NCI-H82 treated with DMSO at 0.1 percent for 48 hours (cell line): ENCODE results near the gene CSMD2.
"Not testable (repeated sequence)": the region's sequence is repeated elsewhere in the genome, so short reads cannot be mapped to it uniquely, and the experiment has no call there.

ENCODE experiments used
- DNase-seq: peaks from one replicate; lab custom pipeline; 2025; ENCODE audit not compliant: unreplicated experiment; lab: John Stamatoyannopoulos, UW

Gene CSMD2

GRCh38 chr1:34164771-34165391, at the start of gene CSMD2:
CSMD2 (minus strand) TSS chr1:34165230; CDS start chr1:34165097, 133 bp downstream.
- DNase-seq: peak; percentile 8

DNA sequence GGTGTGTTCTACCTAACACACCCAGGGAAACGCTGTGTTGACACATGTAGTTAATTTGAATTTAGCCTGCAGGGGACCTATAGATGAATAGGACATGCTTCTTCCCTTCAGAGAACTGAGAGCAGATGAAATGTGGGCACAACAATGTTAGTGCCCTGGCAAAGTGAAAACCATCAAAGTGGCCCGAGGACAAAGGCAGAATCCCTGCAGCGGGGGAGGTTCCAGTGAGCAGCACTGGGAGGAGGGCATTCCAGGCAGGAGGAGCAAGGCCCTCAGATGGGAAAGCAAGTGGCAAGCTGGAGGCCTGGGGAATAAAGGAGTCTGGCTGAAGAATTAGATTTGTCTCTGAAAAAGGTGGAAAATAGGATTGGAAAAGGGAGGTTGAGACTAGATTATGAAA, 48.9 kb upstream of the CSMD2 start:
- no peak for DNase-seq

DNA sequence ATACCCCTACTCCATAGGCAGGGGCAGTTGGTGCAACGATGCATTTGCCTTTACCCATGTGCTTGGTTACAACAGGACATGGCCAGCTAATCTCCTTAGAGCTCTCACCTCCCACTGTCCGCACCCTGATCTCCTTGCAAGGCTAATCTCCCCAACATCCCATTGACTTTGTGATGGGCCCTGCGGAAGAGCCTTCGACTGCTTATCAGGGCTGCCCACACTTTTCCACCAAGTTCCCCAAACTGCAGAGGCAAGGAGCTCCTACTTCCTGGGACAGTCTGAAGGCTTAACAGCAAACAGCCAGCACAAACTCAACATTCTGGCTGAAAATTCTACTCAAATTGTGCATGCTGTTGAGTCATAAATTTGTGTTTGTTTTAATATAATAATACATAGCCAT, 47.6 kb upstream of the CSMD2 start:
- DNase-seq: no peak

DNA sequence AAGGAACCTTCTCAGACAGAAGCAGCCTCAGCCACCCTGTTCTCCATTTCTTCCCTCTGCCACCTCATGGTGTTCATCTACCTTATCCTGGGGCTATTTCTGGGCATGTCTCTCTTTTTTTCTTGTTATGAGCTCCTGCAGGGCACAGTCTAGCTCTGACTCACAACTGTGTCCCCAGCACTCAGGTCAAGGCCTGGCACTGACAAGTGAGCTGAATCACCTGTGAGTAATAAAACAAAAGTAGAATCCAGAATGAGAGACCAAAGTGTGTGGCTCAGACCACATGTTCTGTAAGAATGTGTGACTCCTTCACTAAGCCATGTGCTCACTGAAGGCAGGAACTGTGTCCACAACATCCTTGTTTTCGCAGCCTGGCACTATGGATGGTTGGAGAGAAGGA, 34.9 kb upstream of the CSMD2 start:
- DNase-seq: no peak

GRCh38 chr1:34192621-34193020, 27.6 kb upstream of the CSMD2 start:
- DNase-seq: no peak

- DNase-seq: no peak
Measured at GRCh38 chr1:34190692-34191091, 25.7 kb upstream of the CSMD2 start.

DNA sequence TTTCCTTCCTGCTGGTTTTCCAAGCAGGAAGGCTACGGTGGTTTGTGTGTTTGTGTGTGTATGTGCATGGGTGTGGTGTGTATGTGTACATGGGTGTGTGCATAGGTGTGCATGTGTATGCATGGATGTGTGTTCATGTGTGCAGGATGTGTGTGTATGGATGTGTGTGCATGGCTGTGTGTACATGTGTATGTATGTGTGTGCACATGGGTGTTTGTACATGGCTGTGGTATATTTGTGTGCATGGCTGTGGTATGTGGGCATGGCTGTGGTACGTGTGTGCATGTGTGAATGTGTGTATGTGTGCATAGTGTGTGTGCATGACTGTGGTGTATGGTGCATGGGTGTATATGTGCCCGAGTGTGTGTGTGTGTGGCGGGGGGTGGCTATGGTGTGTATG, 24.0 kb upstream of the CSMD2 start:
- DNase-seq: no peak

DNA sequence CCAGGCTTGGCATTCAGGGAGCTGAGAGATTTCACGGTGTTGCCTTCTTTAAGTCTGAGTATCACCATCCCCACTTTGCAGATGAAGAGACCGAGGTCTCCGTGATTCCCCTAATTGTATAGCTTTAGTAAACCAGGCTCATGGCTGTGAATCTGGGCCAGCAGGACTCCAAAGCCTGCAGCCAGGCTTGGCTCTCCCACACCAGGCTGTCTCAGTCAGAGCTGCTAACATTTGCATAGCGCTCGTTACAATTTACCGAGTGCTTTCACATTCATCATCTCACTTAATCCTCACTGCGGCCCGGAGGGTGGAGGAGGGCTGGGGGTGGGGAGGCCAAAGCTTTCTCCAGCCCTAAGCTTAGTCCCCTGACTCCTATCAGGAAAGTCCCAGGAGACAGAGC, 23.4 kb upstream of the CSMD2 start:
- peak; percentile 70 for DNase-seq

DNA sequence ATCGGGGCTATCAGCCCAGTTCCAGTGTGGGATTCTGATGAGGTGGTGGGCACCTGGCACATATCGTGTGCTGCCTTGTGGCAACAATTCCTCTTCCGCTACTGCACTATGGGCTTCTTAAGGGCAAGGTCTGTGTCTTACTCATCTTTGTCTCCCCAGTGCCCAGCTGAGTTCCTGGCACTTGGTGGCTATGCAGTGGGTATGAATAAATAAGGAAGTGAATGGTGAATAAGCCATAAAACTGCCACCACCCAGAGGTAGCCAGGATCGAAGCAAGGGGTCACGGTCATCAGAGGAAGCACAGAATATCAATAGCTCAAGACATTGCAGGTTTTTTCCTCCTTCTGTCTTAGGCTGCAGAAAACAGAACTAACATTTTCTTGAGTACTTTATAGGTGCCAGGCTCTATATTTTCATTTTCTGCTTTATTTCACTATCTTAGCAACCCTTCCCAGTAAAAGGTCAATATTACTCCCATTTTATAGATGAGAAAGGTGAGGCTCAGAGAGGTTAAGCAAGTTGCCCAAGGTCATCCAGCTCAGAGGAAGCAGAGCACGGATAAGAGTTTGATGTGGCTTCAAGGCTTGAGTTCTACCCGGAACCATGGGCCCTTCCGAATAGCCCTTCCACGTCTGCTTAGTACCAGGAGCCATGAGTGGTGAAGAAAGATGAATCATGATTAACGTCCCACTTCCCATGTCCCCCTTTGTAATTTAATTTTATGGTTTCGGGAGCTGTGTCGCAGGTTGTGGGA, 21.9 kb upstream of the CSMD2 start:
- DNase-seq: no peak

DNA sequence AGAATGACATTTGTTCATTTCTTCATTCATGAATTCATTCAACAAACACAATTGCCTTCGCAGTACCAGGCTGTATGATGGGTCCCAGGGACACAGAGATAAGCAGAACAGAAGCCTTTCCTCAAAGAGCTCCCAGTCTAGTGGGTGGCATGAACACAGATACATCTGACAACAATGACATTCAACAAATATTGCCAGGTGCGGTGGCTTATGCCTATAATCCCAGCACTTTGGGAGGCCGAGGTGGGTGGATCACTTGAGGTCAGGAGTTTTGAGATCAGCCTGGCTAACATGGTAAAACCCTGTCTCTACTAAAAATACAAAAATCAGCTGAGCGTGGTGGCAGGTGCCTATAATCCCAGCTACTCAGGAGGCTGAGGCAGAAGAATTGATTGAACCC, 18.4 kb upstream of the CSMD2 start:
- not testable (repeated sequence) for DNase-seq

DNA sequence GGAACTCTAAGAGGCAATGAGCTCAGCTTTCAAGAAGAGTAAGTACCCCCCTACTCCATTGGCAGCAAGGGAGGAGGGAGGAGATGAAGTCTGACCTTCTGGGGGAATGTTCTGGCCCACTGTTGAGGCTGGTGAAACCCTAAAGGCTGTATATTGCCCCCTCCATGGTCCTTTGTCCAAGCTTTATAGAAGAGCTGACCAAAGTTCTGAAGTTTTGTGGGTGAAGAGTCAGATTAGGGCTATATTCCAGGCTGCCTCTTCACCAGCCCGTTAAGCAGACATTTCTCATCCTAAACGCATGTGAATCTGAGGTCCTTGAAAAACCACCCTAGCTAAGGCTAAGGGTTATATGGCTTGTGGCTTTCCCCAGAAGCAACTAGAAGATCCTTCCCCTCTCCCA, 13.0 kb upstream of the CSMD2 start:
- no peak for DNase-seq

- DNase-seq: no peak
Measured at GRCh38 chr1:34176830-34177603, 12.0 kb upstream of the CSMD2 start, which contains the start of gene C1orf94. C1orf94 (plus strand) TSS chr1:34176907; CDS start chr1:34177790, 883 bp downstream.

DNA sequence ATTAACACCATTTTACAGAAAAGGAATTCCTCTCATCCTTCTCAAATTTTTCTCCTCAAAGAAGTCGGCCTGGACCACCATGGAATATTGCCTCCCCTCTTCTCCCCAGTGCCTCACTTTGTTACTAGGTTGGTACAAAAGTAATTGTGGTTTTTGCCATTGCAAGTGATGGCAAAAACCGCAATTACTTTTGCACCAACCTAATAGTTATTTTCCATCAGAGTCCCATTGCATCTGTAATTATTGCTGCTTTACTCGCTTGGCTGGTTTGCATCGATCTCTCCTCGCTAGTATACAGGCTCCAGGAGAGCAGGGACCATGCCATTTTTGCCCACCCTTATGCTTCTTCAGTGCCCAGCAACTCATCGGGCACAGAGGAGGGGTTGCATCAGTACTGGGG, 10.7 kb upstream of the CSMD2 start:
- DNase-seq: no peak

DNA sequence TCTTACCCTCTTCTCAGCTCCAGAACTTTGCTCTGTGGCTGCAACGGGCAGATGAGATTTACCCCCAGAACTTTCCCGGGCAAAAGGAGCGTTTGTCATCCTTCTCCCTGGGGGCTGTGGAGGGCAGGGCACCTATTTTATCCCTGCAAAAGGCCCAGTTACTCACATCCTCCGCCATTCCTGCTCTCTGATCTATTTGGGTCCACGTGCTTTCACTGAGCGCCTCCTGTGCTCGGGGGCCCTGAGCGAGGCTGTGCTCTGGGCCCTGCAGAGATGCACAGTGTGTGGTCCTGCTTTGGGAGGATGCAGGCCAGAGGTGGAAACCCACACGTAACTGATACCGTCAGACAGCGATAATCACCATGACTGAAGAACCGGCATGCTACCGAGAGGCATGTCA, 2.4 kb upstream of the CSMD2 start:
- DNase-seq: no peak

DNA sequence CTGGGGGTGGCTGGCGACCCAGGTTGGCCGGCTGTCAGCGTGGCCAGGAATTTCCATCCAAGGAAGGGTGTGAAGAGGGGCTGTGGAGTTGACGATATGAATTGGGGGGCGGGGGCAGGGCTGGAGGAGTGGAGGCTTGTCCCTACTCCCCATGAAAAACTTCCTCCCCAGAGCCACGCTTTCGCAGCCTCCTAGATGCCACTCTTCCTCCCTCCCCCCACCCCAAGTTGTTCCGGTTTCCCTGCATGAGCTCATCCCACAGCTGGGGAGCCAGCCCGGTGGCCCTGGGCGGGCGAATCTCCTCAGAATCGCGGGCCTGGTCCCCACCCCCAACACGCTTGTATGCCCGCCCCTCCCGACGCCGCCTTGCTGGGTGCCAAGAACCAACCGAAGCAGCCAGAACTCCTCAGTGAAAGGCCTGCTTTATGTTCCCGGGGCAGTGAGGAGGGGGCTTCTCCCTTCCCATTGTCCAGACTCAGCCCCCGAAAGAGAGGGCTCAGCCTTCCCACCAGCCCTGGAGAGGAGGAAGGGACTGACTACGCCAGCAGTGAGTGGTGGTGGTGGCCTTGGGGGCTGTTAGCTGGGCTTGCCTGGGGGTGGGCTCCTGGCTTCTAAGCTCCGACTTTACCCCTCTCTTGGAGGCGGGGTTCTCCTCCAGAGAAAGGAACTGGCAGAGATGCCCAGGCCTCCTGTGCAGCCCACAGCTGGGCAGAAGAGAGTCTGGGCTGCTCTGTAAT, 1.8 kb upstream of the CSMD2 start:
- DNase-seq: no peak

DNA sequence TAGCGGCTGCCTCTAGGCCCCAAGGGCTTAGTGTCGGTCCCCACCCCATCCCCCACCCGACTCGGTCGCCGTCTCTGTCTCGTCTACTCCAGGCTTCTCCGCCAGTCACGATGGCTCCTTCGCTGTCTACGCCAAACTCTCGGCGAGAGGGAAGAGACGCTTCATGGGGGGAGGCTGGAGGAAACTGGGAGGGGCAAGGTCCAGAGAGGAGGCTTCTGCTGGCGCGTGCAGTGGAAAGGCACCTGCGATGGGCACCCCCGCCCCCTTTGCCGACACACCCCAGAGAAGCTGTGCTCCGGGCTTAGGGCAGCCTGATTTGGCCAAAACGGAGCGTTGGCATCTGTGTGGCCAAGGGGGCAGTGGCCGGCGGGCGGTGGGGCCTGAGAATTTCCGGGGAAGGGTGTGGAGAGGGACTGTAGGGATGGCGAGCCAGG, 1.2 kb upstream of the CSMD2 start:
- no peak for DNase-seq

DNA sequence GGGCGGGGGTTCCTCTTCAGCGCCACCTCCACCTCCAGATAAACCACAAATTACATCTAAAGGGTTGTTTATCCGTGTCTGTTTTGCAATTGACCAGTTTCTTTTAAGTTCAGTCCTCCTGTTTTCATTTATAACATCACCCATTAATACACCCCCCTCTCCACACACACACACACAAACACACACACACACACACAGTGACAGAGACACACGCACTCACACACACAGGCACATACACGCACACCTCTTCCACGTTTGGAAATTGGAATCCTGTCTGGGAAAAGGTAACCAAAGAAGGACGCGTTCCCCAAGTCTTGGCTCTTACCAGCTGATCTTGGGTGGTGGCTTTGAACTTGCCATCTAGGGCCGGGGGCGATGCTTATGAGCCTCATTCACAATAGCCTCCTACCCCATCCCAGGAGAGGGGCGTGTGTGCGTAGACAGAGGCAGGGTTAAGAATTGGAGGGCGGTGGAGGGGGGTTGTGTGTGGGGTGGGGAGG, 442 bp upstream of the CSMD2 start:
- no peak for DNase-seq

- no peak for DNase-seq
Measured at GRCh38 chr1:34163792-34164731, 968 bp downstream of the CSMD2 start.

DNA sequence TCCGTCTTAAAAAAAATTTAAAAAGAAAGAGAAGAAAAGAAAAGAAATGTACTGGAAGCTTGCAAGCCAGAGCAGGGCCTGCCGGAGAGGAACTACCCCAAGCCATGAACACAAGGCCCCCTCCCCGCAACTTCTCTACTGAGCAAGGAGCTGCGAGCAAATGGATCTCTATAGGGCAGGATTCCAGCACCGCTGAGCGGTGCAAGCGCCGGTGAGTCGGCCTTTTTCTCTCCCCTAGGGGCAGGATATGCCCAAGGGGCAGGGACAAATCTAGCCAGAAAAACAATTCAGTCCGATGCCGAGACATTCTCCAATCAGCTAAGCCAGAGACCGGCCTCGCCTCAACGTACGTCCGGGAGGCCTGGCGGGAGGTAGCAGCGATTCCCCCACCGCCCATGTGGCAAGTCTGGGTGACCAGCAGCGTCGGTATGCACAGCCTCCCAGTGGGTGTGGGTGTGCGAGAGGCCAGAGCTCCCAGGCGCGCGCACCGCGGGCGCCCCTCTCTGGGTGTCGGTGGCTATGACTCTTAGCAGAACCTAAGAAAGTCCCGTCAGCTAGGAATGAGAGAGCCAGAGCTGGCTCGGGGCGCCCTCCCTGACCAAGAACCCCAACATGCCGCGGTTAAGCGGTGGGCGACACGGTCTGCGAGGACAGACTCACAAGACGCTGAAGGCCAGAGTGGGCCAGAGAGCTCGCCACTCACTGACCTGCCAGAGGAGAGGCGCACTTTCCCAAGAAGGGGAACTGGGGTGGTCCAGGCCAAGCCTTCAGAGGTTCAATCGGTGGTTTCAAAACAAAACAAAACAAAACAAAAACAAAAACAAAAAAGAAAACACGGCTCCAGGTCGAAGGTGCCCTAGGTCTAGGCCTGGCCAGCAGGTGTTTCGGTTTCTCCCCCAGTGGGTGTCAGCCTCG, 1.9 kb downstream of the CSMD2 start:
- DNase-seq: peak; percentile 33
